ENCODE results near the gene FBXO27. TPM values are rescaled to one million over a fixed set of nuclear protein-coding genes. Genes with fewer than 3 reads are reported as not detected.

The FBXO27 gene
- total and polyA plus RNA-seq, 12 donors, result 2.3 to 40.5 (median 17.6) TPM

GRCh38 chr19:39038098-39038497 lies 5.7 kb upstream of the FBXO27 start:
- TF ChIP-seq CTCF (IDR thresholded peaks at IDR 0.05), result no peak
- intact Hi-C loops (cut with DNase I), result no loop called here
- ATAC-seq, result peak in 1 of 8 donors; percentile 63
- Histone ChIP-seq H3K27ac (no peak overlapping the region), H3K27me3 (peaks cover 0 to 33% (median 16%) of the 10 kb centered on the region in 7 donors), H3K36me3 (no peaks in the 10 kb centered on the region), H3K4me3 (no peak overlapping the region), H3K4me1 (no peaks in the 10 kb centered on the region), H3K9me3 (no peaks in the 10 kb centered on the region)
- DNase-seq, result no peak
- 13 to 20% methylated on average over 9 of the region's 9 CpGs for WGBS, 2 donors

DNA sequence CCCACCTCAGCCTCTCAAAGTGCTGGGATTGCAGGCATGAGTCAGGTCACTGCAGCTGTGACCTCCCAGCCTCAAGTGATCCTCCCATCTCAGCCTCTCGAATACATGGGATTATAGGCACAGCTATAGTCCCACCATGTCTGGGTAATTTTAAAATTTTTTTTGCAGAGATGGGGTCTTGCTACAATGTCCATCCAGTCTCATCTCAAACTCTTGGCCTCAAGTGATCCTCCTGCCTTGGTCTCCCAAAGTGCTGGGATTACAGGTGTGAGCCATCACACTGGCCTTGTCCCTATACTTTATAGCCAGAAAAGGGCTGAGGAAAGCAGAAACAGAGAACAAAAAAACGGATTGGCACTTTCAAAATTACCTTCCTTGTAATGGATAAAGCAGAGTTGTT lies 4.8 kb upstream of the FBXO27 start:
- intact Hi-C loops (cut with DNase I), result no loop called here
- ATAC-seq (no peak), DNase-seq (no peak)
- Histone ChIP-seq H3K27me3 (peaks cover 0 to 39% (median 17%) of the 10 kb centered on the region in 7 donors), H3K36me3 (no peaks in the 10 kb centered on the region), H3K4me1 (peaks cover 0 to 8% (median 0%) of the 10 kb centered on the region in 9 donors), H3K27ac (no peak overlapping the region), H3K9me3 (no peaks in the 10 kb centered on the region), H3K4me3 (no peak overlapping the region)
- no peak for TF ChIP-seq CTCF (IDR thresholded peaks at IDR 0.05)
- WGBS, 2 donors, result 51 to 56% methylated on average over 2 of the region's 2 CpGs

DNA sequence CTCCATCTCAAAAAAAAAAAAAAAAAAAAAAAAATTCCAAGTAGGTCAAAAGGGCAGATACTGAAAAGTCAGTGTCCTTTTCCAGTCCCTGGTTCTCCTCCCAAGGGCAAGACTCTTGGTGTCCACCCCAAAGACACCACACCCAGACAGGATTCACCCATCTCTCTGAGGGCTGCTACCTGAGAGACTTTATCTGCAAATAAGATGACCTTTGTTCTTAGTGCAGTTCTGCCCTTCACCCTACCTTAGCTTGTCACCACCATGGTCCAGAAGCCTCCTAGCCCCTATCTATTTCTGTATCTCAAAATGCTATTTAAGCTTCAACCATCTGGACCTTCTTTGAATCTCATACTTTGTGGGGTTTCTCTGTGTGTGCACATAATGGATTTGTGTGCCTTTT lies 4.2 kb upstream of the FBXO27 start:
- no peak for ATAC-seq
- H3K4me1 ChIP-seq, result peaks cover 0 to 13% (median 2%) of the 10 kb centered on the region in 9 donors
- H3K27me3 ChIP-seq, result peaks cover 4 to 45% (median 23%) of the 10 kb centered on the region in 7 donors
- no peaks in the 10 kb centered on the region for H3K36me3 ChIP-seq
- H3K27ac ChIP-seq, result no peak overlapping the region
- no peaks in the 10 kb centered on the region for H3K9me3 ChIP-seq
- no peak for DNase-seq
- H3K4me3 ChIP-seq, result no peak overlapping the region
- intact Hi-C loops (cut with DNase I), result no loop called here
- TF ChIP-seq CTCF (IDR thresholded peaks at IDR 0.05), result no peak

GRCh38 chr19:39031368-39032062 lies 834 bp downstream of the FBXO27 start:
- TF ChIP-seq CTCF (IDR thresholded peaks at IDR 0.05), result no peak
- ATAC-seq, result peak; percentile 92 to 98 (median 96)
- Histone ChIP-seq H3K4me3 (peak overlapping the region; percentile 23 to 77 (median 66)), H3K27me3 (peaks cover 5 to 39% (median 22%) of the 10 kb centered on the region in 7 donors), H3K4me1 (peaks cover 0 to 29% (median 11%) of the 10 kb centered on the region in 9 donors), H3K9me3 (no peaks in the 10 kb centered on the region), H3K36me3 (peaks cover 0 to 21% (median 0%) of the 10 kb centered on the region in 9 donors), H3K27ac (peak overlapping the region in 7 of 10 donors; percentile 40 to 87 (median 68))
- intact Hi-C loops (cut with DNase I), result no loop called here
- 0 to 1% methylated on average over 48 to 49 of the region's 49 CpGs for WGBS, 2 donors
- DNase-seq, result peak; percentile 77 to 83

Data from heart right ventricle (tissue), 16 donors.